Stimulated activated CD4-positive, alpha-beta T cell treated with anti-CD3 and anti-CD28 coated beads, TNF-alpha, amount 100 ng/mL, for 4 hours (primary cell): ENCODE data around the gene PCBD1.

Source experiments
- DNase-seq, 3 experiments: peaks; one replicate each; pipeline ENCODE4 v3.0.0-alpha.2; 2020; ENCODE audit warnings: low read depth in 3 of 3

Gene PCBD1

GRCh38 chr10:70917635-70918034, 29.3 kb upstream of the PCBD1 start:
- DNase-seq, result no peak

GRCh38 chr10:70917226-70917625, 28.9 kb upstream of the PCBD1 start:
- DNase-seq, result no peak

GRCh38 chr10:70916241-70916640, 27.9 kb upstream of the PCBD1 start:
- no peak for DNase-seq

- DNase-seq, result no peak
Observed at GRCh38 chr10:70915806-70916205, 27.4 kb upstream of the PCBD1 start.

- no peak for DNase-seq
Observed at GRCh38 chr10:70915206-70915605, 26.8 kb upstream of the PCBD1 start.

- DNase-seq, result no peak
Observed at GRCh38 chr10:70914316-70914864, 26.0 kb upstream of the PCBD1 start.

- no peak for DNase-seq
Observed at GRCh38 chr10:70913893-70914240, 25.5 kb upstream of the PCBD1 start.

GRCh38 chr10:70913191-70913892, 25.0 kb upstream of the PCBD1 start:
- no peak for DNase-seq

GRCh38 chr10:70912556-70912955, 24.2 kb upstream of the PCBD1 start:
- no peak for DNase-seq

GRCh38 chr10:70911386-70911785, 23.0 kb upstream of the PCBD1 start:
- DNase-seq, result no peak

GRCh38 chr10:70910486-70911341, 22.3 kb upstream of the PCBD1 start:
- no peak for DNase-seq

GRCh38 chr10:70909326-70909935, 21.1 kb upstream of the PCBD1 start:
- DNase-seq, result no peak

- DNase-seq, result no peak
Observed at GRCh38 chr10:70908406-70909296, 20.3 kb upstream of the PCBD1 start.

GRCh38 chr10:70907637-70908405, 19.5 kb upstream of the PCBD1 start:
- DNase-seq, result no peak

GRCh38 chr10:70906953-70907636, 18.7 kb upstream of the PCBD1 start:
- no peak for DNase-seq

- no peak for DNase-seq
Observed at GRCh38 chr10:70906031-70906783, 17.8 kb upstream of the PCBD1 start.

GRCh38 chr10:70905071-70906021, 17.0 kb upstream of the PCBD1 start:
- no peak for DNase-seq

GRCh38 chr10:70903262-70903921, 15.0 kb upstream of the PCBD1 start:
- no peak for DNase-seq
